ENCODE results near the gene ZNF273. TPM values are rescaled to one million over a fixed set of nuclear protein-coding genes. Genes with fewer than 3 reads are reported as not detected.

ZNF273 gene
- polyA plus RNA-seq, 1 of the 3 experiments (the other 2 are of a cell fraction), result 2.3 TPM

GRCh38 chr7:64863969-64864368 lies 39.1 kb upstream of the ZNF273 start:
- ChIA-PET POLR2A (no interaction called here), CTCF (no interaction called here)
- no peak for TF ChIP-seq RCOR1 (IDR thresholded peaks at IDR 0.05; ENCODE audit: low read length)
- no peak for TF ChIP-seq CTCF (IDR thresholded peaks at IDR 0.05)
- TF ChIP-seq IRF3 (IDR thresholded peaks at IDR 0.05; ENCODE audit: low read depth, low read length), result no peak
- no peak for TF ChIP-seq NRF1 (IDR thresholded peaks at IDR 0.05; ENCODE audit: low read depth, low read length)
- TF ChIP-seq, protein P1, sequence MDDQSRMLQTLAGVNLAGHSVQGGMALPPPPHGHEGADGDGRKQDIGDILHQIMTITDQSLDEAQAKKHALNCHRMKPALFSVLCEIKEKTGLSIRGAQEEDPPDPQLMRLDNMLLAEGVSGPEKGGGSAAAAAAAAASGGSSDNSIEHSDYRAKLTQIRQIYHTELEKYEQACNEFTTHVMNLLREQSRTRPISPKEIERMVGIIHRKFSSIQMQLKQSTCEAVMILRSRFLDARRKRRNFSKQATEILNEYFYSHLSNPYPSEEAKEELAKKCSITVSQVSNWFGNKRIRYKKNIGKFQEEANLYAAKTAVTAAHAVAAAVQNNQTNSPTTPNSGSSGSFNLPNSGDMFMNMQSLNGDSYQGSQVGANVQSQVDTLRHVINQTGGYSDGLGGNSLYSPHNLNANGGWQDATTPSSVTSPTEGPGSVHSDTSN (IDR thresholded peaks at IDR 0.05), result no peak
- TF ChIP-seq EP300 (IDR thresholded peaks at IDR 0.05; ENCODE audit: borderline replicate concordance in 1 of 2, low read depth in 1 of 2, low read length in 1 of 2), result no peak
- no peak for TF ChIP-seq RAD21 (IDR thresholded peaks at IDR 0.05; ENCODE audit: low read length)
- TF ChIP-seq GABPA (IDR thresholded peaks at IDR 0.05; ENCODE audit: low read depth), result no peak
- TF ChIP-seq NFIC (IDR thresholded peaks at IDR 0.05; ENCODE audit: borderline replicate concordance), result no peak
- TF ChIP-seq CHD2 (IDR thresholded peaks at IDR 0.05; ENCODE audit: low read length, partially characterized antibody), result no peak
- no peak for TF ChIP-seq YY1 (IDR thresholded peaks at IDR 0.05; ENCODE audit: low read depth)
- no peak for TF ChIP-seq REST (IDR thresholded peaks at IDR 0.05; ENCODE audit: low read depth, low read length)
- no peak for TF ChIP-seq RXRA (IDR thresholded peaks at IDR 0.05; ENCODE audit: borderline replicate concordance, low read depth)
- TF ChIP-seq ELF1 (IDR thresholded peaks at IDR 0.05), result no peak
- no peak for TF ChIP-seq USF1 (IDR thresholded peaks at IDR 0.05; ENCODE audit: borderline replicate concordance, low read depth)
- no peak for TF ChIP-seq FOXM1 (IDR thresholded peaks at IDR 0.05; ENCODE audit: low read depth)
- TF ChIP-seq GATA2 (CRISPR knock-in tag; IDR thresholded peaks at IDR 0.05), result no peak

More at GRCh38 chr7:64863969-64864368, 39.1 kb upstream of the ZNF273 start:
- Histone ChIP-seq H3K4me3 (ENCODE audit: low read depth in 2 of 2, low read length in 1 of 2) (no peak overlapping the region), H4K20me1 (ENCODE audit: insufficient read depth) (no peaks in the 10 kb centered on the region), H2AFZ (ENCODE audit: low read depth) (no peak overlapping the region), H3K36me3 (replicated peaks in 1 of 2; ENCODE audit: control insufficient read depth in 1 of 2, insufficient read depth in 2 of 2, low read length in 1 of 2) (no peaks in the 10 kb centered on the region), H3K9me2 (no peaks in the 10 kb centered on the region), H3K27ac (ENCODE audit: low read depth in 2 of 2, low read length in 1 of 2) (no peak overlapping the region), H3K4me1 (ENCODE audit: control insufficient read depth in 1 of 2, insufficient read depth in 2 of 2, low read depth in 1 of 2, low read length in 1 of 2) (no peaks in the 10 kb centered on the region), H3K4me2 (no peak overlapping the region), H3K79me2 (ENCODE audit: insufficient read depth) (no peaks in the 10 kb centered on the region), H3K9me3 (no peaks in the 10 kb centered on the region), H3K9ac (no peak overlapping the region), H3F3A (replicated peaks; ENCODE audit: insufficient read depth) (no peaks in the 10 kb centered on the region), H3K27me3 (ENCODE audit: insufficient read depth) (no peaks in the 10 kb centered on the region; the same call in 1 of the 2 replicates)
- no peak for DNase-seq
- WGBS (ENCODE audit: low lambda C conversion rate), result 62% methylated on average over 7 of the region's 7 CpGs

All from SK-N-SH (cell line).